ENCODE measurements around the gene POT1.

POT1 gene

GRCh38 chr7:124914298-124914697, 15.3 kb downstream of the POT1 start:
- no peak for DNase-seq

- DNase-seq = no peak
Measured at GRCh38 chr7:124912972-124913371, 16.7 kb downstream of the POT1 start.

- no peak for DNase-seq
Measured at GRCh38 chr7:124909808-124910207, 19.8 kb downstream of the POT1 start.

GRCh38 chr7:124908259-124908658, 21.4 kb downstream of the POT1 start:
- no peak for DNase-seq

GRCh38 chr7:124907490-124907889, 22.1 kb downstream of the POT1 start:
- no peak for DNase-seq

GRCh38 chr7:124898531-124898930, 31.1 kb downstream of the POT1 start:
- DNase-seq = no peak

GRCh38 chr7:124896001-124896400, 33.6 kb downstream of the POT1 start:
- no peak for DNase-seq

- no peak for DNase-seq
Measured at GRCh38 chr7:124893140-124893827, 36.3 kb downstream of the POT1 start.

- no peak for DNase-seq
Measured at GRCh38 chr7:124887247-124887646, 42.4 kb downstream of the POT1 start.

- no peak for DNase-seq
Measured at GRCh38 chr7:124881981-124882380, 47.6 kb downstream of the POT1 start.

GRCh38 chr7:124879771-124880170, 49.9 kb downstream of the POT1 start:
- no peak for DNase-seq

GRCh38 chr7:124879103-124879502, 50.5 kb downstream of the POT1 start:
- DNase-seq = no peak

- no peak for DNase-seq
Measured at GRCh38 chr7:124874644-124875163, 54.9 kb downstream of the POT1 start.

GRCh38 chr7:124857672-124858235, 71.9 kb downstream of the POT1 start:
- DNase-seq = no peak

GRCh38 chr7:124856299-124856888, 73.2 kb downstream of the POT1 start:
- no peak for DNase-seq

- no peak for DNase-seq
Measured at GRCh38 chr7:124843336-124843735, 86.3 kb downstream of the POT1 start.

- DNase-seq = no peak
Measured at GRCh38 chr7:124840435-124840834, 89.2 kb downstream of the POT1 start.

GRCh38 chr7:124839687-124840086, 89.9 kb downstream of the POT1 start:
- DNase-seq = no peak

- DNase-seq = no peak
Measured at GRCh38 chr7:124836173-124836572, 93.5 kb downstream of the POT1 start.

- DNase-seq = peak in 2 of 56 donors; percentile 1 to 2
Measured at GRCh38 chr7:124818807-124819206, 110.8 kb downstream of the POT1 start.

- DNase-seq = no peak
Measured at GRCh38 chr7:124813994-124814798, 115.4 kb downstream of the POT1 start.

GRCh38 chr7:124812764-124813163, 116.9 kb downstream of the POT1 start:
- no peak for DNase-seq
